ENCODE measurements around the gene CITED1.

CITED1 gene

DNA sequence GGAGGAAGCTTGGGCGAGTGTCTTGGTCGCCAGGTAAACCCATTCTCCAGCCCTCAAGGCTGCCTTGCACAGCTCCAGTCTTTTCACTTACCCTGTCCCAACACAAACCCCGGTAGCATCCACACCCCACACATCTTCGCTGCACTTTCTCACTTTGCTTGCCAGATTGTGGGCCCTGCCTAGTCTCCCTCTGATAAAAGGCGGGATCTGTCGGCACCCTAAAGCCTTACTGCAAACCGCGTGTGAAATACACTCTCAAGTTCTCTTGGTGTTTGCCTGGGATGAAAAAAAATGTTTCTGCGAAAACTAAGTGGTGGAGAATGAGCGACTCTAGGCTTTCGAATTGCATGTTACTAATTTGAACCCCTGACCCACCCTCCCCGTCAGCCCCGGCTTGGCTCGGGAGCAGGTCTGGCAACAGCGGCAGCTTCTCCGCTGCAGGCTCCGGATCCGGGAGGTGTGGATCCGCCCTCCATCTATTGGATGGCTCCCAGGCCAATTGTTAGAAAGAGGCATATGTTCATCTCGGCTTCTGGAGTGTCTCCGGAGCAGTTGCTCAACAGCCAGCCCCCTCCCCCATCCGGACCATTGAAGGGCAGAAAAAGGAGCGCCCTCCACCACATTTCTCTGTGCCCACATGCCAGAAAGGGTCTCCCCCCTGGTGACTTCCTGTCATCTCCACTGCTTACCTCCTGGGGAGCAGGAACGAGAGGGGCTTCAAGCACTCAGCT lies 3.0 kb upstream of the CITED1 start:
- DNase-seq = no peak

GRCh38 chrX:72308209-72308565 lies 2.5 kb upstream of the CITED1 start:
- no peak for DNase-seq

DNA sequence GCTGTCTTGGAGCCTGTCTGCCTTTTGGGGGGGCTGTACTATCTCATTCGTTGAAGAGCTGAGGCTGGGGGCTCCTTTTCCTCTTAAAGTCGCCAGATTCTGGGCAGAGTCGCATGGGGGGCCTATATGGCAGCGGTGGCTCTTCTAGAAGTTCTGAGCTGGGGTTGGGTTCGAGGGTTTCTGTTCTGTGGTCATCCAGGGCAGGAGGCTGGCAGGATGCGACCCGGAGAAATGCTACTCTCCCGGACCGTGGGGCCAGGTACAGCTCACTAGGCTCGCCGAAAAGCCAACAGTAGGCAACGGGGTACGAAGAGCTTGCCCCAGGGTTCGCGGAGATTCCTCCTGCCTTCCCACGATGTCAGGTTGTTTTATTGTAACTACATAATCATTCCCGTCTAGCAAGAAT lies 1.9 kb upstream of the CITED1 start:
- DNase-seq = no peak

GRCh38 chrX:72306851-72307645 lies 1.3 kb upstream of the CITED1 start:
- peak in 1 of 2 donors; percentile 23 for DNase-seq

GRCh38 chrX:72306085-72306801 lies 529 bp upstream of the CITED1 start:
- no peak for DNase-seq

DNA sequence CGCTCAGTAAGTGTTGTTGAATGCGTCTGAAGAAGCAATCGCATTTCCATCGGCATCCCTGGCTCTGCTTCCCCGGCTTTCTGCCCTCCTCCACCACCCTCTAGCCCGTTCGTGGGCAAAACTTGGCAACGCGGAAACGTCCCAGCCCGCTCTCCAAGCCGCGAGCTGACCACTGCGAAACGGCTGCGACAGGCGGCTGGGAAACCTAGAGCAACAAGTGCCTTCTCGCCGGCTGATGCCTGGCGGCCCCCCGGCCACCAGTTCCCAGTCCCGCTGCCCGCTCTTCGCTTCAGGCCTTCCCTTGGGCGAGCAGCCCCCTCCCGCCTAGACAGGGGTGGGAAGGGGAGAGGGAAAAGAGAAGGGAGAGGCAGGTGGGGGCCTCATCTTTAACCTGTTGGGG lies 837 bp downstream of the CITED1 start:
- DNase-seq = no peak

- no peak for DNase-seq
These were observed 3.9 kb downstream of the CITED1 start for GRCh38 chrX:72301781-72302180.

GRCh38 chrX:72299891-72300630 lies 5.7 kb downstream of the CITED1 start:
- DNase-seq = no peak

GRCh38 chrX:72297953-72298730 lies 7.6 kb downstream of the CITED1 start:
- no peak for DNase-seq

DNA sequence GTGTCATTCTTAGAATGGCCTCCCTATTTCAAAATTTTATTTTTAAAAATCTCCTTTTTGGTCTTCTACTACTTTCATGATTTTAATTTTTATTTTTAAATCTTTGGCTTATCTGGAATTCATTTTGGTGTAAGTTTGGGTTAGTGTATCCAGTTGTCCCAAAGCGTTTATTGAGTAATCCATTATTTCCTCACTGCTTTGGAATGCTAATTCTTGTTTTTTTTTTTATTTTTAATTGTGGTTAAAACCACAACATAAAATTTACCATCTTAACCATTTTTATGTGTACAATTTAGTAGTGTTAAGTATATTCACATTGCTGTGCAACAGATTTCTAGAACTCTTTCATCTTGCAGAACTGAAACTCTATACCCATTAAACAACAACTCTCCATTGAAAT lies 8.7 kb downstream of the CITED1 start:
- no peak for DNase-seq

- DNase-seq = no peak
These were observed 10.0 kb downstream of the CITED1 start for GRCh38 chrX:72295745-72296144.

DNA sequence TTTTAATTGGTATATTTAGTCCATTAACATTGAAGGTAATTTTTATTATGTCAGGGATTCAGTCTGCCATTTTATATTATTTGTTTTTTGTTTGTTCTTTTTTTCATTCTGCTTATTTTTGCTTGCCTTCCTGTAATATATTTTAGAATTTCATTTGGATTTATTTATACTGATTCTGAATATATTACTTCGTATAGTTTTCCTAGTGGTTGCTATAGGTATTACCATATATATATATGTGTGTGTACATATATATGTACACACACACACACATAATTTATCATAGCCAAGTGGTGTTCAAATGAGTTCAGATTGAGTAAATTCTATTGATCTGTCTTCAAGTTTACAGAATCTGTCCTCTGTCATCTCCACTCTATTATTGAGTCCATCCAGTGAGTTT lies 11.2 kb downstream of the CITED1 start:
- no peak for DNase-seq

GRCh38 chrX:72282302-72282701 lies 23.4 kb downstream of the CITED1 start:
- DNase-seq = no peak

GRCh38 chrX:72280321-72280845 lies 25.3 kb downstream of the CITED1 start:
- DNase-seq = no peak

GRCh38 chrX:72276478-72276953 lies 29.2 kb downstream of the CITED1 start:
- DNase-seq = no peak

DNA sequence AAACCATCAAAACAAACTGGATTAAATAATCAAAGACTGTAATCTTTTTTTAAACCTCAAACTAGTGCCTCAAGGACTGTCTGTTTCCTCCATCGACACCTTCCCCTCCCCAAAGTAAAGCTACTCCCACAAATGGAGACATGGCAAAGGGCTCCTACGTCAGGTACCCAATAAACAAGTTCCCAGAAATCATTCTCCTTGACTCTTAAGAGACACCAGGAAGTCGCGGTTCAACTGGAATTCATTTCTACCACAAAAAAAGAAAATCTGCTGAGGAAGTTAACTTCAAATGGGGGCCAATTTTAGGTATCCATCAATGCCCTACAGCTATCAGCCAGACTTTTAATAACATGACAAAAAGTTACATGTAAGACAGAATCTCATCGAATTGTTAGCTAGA lies 31.2 kb downstream of the CITED1 start:
- DNase-seq = no peak

GRCh38 chrX:72273718-72274117 lies 32.0 kb downstream of the CITED1 start:
- no peak for DNase-seq

GRCh38 chrX:72272868-72273267 lies 32.8 kb downstream of the CITED1 start:
- no peak for DNase-seq

GRCh38 chrX:72271812-72272211 lies 33.9 kb downstream of the CITED1 start:
- DNase-seq = no peak

DNA sequence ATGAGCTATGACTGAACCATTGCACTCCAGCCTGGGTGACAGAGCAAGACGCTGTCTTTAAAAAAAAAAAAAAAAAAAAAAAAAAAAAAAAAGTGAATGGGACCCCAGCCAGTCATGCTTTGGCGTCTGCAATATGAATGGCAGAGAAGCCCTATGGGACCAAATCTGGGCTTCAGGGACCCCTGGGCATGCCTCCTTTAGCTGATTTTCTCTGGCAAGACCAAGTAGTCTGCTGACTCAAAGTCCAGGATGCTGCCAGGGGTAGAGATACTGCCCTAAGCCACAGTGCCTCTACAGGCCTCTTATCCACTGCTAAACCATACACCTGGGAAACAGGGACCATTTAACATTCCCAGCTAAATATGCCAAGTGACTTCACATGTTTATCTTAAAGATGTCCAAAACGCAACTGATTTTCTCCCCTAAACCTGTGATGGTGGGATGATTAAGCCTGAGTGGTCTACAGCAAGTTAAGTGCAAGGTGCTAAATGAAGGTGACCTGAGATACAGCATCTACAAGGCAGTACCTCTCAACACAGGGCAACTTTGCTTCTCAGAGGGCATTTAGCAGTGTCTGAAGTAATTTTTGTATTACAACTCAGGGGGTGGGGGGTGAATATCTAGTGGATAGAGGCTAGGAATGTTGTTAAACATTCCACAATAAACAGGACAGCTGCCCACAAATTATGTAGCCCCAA lies 34.5 kb downstream of the CITED1 start:
- DNase-seq = no peak

GRCh38 chrX:72270316-72270866 lies 35.3 kb downstream of the CITED1 start:
- no peak for DNase-seq

Data from activated CD4-positive, alpha-beta T cell treated with anti-CD3 and anti-CD28 coated beads for 4 hours (primary cell).